ENCODE data around the gene BCL11A.

BCL11A gene

DNA sequence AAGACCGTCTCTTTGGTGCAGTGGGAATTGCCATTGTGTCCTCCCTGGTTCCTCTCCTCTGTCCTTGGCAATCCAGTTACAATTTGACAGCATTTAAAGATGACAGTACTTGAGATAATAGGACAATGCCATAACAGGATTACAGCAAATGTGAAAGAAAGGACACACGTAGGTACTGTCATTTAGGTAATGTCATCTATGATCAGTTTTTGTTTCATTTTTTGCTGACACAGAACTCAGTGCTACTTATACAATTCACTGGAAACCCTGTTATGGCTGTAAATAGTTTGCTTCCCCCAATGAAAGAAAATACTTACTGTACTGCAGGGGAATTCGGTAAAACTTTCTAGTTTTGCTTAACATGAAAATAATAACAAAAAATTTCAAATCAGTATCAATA lies 65.2 kb downstream of the BCL11A start:
- Mint-ChIP-seq H3K27ac (no peak overlapping the region), H3K36me3 (ENCODE audit: low read depth) (no peaks in the 10 kb centered on the region), H3K4me3 (no peak overlapping the region), H3K27me3 (peaks cover 5% of the 10 kb centered on the region), H3K9me3 (no peaks in the 10 kb centered on the region), H3K4me1 (ENCODE audit: low read depth) (no peaks in the 10 kb centered on the region)
- no peak for DNase-seq

DNA sequence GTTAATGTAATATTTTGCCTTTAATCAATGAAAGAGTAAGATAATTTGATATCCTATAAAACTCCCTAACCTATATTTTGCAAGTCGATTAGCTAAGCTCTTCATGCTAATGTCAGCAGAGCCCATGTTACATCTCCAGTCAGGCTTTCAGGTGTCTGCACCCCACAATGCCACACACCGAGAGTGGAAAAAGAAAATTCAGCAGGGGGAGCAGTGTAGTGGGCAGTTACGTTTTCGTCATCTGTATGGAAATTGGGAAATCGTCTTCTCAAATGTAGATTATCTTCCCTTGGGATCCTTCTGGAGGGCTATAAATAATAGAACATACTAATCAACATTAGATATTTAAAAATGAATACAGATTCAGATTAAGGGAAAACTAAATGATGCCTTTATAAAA lies 66.3 kb downstream of the BCL11A start:
- Mint-ChIP-seq H3K27ac (no peak overlapping the region), H3K9me3 (no peaks in the 10 kb centered on the region), H3K4me3 (no peak overlapping the region), H3K27me3 (peaks cover 16% of the 10 kb centered on the region), H3K36me3 (ENCODE audit: low read depth) (no peaks in the 10 kb centered on the region), H3K4me1 (ENCODE audit: low read depth) (no peaks in the 10 kb centered on the region)
- no peak for DNase-seq

DNA sequence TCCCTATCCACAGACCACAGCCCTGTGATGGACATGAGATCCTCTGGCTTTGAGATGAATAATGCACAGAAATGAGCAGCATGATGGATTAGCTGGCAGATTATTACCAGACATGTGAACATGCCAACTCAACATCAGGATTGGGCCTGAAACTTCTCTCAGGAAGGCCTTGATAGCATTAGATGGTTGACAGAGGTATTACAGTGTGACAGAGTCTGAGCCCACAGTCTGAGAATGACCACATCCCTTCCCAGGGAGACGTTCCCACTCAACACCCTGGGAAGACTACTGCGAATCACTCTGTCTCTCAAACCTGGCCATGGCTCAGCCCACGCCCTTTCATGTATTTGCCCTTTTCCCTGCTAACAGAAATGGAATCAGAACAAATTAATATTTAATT lies 66.9 kb downstream of the BCL11A start:
- no peak for DNase-seq
- H3K4me1 Mint-ChIP-seq (ENCODE audit: low read depth) = no peaks in the 10 kb centered on the region
- H3K4me3 Mint-ChIP-seq = no peak overlapping the region
- no peaks in the 10 kb centered on the region for H3K9me3 Mint-ChIP-seq
- peaks cover 18% of the 10 kb centered on the region for H3K27me3 Mint-ChIP-seq
- H3K27ac Mint-ChIP-seq = no peak overlapping the region
- H3K36me3 Mint-ChIP-seq (ENCODE audit: low read depth) = no peaks in the 10 kb centered on the region

DNA sequence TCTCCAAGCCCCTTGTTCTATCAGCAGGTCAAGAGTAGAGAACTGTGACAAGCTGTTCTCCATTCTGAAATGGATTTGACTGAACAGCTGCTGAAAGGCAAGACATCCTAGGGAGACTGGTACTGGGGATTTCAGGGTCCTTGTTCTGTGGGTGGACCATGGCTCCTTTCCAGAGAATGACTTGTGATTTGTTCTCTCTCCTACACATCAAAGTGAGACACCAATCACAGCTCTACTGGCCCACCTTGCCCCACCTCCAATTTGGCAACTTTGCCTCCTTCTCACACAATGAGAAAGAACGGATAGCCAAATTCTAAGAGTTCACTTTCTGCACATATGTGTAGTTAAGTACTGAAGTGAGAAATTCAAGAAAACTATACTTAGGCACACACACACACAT lies 67.4 kb downstream of the BCL11A start:
- no peak overlapping the region for H3K4me3 Mint-ChIP-seq
- H3K9me3 Mint-ChIP-seq = no peaks in the 10 kb centered on the region
- H3K4me1 Mint-ChIP-seq (ENCODE audit: low read depth) = no peaks in the 10 kb centered on the region
- H3K27me3 Mint-ChIP-seq = peaks cover 22% of the 10 kb centered on the region
- DNase-seq = no peak
- no peak overlapping the region for H3K27ac Mint-ChIP-seq
- H3K36me3 Mint-ChIP-seq (ENCODE audit: low read depth) = no peaks in the 10 kb centered on the region

DNA sequence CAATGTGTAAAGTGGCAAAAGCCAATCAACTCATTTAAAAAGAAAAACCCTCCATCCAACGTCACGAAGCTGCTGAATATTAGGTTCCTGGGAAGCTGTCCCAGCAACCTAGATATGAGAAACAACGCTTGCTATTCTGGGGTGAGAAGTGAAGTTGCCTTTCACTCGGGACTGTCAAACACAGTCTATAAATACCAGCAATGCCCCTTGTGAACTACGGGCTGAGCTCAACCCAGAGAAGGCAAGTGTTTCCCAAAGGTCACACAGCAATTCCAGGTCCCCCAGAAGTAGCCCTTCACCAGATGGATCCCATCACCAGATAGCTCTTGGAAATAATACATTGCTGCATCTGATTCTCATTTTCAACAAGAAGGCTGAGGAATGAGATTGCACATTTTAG lies 67.9 kb downstream of the BCL11A start:
- peaks cover 22% of the 10 kb centered on the region for H3K27me3 Mint-ChIP-seq
- no peaks in the 10 kb centered on the region for H3K9me3 Mint-ChIP-seq
- H3K4me1 Mint-ChIP-seq (ENCODE audit: low read depth) = no peaks in the 10 kb centered on the region
- DNase-seq = no peak
- no peaks in the 10 kb centered on the region for H3K36me3 Mint-ChIP-seq (ENCODE audit: low read depth)
- no peak overlapping the region for H3K27ac Mint-ChIP-seq
- H3K4me3 Mint-ChIP-seq = no peak overlapping the region

DNA sequence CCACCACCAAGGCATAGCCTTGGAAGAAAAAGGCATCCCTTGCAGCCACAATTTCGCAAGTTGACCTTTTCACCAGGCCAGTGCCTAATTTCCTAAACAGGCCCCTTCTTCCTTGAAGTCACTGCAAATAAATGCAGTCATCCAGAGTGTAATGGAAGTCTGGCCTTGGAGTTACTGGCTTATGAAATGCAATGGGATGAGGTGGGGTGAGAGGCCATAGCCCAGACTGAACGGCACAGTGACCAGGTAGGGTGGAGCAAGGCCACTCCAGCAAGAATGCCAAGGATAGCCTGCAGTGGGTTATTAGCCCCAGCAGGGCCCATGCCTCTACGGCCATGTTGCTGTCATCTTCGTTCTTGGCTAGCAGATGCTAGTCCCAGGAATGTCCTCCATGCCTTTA lies 68.4 kb downstream of the BCL11A start:
- Mint-ChIP-seq H3K4me1 (ENCODE audit: low read depth) (no peaks in the 10 kb centered on the region), H3K4me3 (no peak overlapping the region), H3K27me3 (peaks cover 22% of the 10 kb centered on the region), H3K9me3 (no peaks in the 10 kb centered on the region), H3K36me3 (ENCODE audit: low read depth) (no peaks in the 10 kb centered on the region), H3K27ac (no peak overlapping the region)
- no peak for DNase-seq

DNA sequence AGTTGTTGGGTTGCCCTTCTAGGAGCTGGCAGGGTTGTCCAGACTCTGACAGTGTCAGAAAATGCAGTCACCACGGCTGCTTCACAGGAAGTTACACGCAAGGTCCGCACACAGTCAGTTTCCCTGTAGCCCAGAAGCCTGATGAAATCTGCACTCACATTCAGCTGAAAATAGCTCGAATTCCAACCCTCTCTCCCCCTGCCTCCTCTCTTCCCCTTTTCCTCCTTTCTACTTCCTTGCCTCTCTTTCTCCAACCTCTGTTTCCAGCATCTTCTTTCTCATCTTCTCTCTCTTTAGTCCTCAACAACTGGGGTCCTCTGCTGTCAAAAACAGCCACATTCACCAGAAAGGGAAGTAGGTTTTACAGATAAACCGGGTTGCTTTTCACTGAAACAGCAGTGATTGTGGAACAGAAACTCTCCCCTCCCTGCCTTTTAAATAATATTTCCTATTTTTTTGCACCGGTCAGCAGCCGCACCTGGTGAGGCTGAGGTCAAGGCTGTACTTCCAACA lies 69.3 kb downstream of the BCL11A start:
- Mint-ChIP-seq H3K4me3 (no peak overlapping the region), H3K27ac (no peak overlapping the region), H3K27me3 (peaks cover 22% of the 10 kb centered on the region), H3K36me3 (ENCODE audit: low read depth) (no peaks in the 10 kb centered on the region), H3K9me3 (no peaks in the 10 kb centered on the region), H3K4me1 (ENCODE audit: low read depth) (no peaks in the 10 kb centered on the region)
- no peak for DNase-seq

DNA sequence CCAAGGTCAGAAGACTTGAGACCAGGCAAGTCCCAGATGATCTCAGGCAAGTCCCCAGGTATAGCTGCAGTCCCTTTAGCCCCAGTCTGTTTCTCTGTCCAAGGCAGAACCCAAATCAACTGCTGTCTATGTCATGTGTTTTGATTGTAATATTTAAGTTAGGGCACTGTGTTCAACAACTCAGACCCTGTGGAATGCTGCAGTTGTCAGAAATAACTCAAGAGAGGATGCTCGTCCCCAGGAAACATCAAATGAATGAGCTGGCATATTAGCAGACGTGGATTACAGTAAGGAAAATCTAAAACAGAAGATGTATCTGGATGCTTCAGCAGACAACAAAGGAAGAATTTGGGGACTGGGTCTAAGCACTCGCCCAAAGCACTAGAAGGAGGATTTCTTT lies 70.1 kb downstream of the BCL11A start:
- H3K4me3 Mint-ChIP-seq = no peak overlapping the region
- H3K9me3 Mint-ChIP-seq = no peaks in the 10 kb centered on the region
- H3K4me1 Mint-ChIP-seq (ENCODE audit: low read depth) = no peaks in the 10 kb centered on the region
- H3K36me3 Mint-ChIP-seq (ENCODE audit: low read depth) = no peaks in the 10 kb centered on the region
- H3K27me3 Mint-ChIP-seq = peaks cover 22% of the 10 kb centered on the region
- DNase-seq = no peak
- H3K27ac Mint-ChIP-seq = no peak overlapping the region

DNA sequence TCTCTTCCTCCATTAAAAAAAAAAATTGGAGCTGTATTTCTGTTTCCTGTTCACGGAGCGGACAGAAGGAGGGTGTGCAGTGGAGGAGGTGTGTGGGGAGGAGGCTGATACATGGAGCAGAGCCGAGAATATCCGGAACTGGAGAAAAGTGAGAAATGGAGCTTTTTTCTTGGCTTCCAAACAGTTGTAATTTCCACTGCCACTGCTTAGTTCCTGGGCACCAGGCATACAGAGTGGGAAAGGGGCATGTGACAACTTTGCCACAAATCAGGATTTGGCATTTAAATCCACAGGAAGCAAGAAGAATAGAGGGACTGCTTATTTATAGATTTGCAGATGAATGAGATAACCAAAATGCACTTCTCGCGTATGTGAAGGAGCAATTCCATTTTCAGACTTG lies 71.2 kb downstream of the BCL11A start:
- DNase-seq = no peak
- Mint-ChIP-seq H3K4me3 (no peak overlapping the region), H3K27ac (no peak overlapping the region), H3K36me3 (ENCODE audit: low read depth) (no peaks in the 10 kb centered on the region), H3K27me3 (peaks cover 22% of the 10 kb centered on the region), H3K9me3 (no peaks in the 10 kb centered on the region), H3K4me1 (ENCODE audit: low read depth) (no peaks in the 10 kb centered on the region)

DNA sequence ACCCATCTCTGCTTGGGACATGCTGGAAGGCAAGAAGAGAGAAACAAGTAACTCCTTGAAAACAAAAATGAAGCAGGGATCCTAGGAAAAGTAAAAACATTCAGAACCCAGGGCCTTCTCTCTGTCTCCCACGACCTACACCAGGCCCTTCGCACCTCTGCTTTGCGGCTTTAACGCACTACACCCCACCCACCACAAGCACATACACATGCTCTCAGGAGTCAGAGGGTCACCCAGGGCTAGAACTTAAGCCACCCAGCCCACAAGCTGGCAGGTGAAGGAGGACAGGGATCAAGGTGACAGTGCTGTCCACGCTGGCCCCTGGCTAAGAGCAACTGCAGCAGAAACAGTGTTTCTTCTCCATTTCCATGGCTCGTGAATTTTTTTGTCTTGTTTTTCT lies 72.2 kb downstream of the BCL11A start:
- Mint-ChIP-seq H3K27ac (no peak overlapping the region), H3K9me3 (no peaks in the 10 kb centered on the region), H3K4me1 (ENCODE audit: low read depth) (no peaks in the 10 kb centered on the region), H3K27me3 (peaks cover 22% of the 10 kb centered on the region), H3K36me3 (ENCODE audit: low read depth) (no peaks in the 10 kb centered on the region), H3K4me3 (no peak overlapping the region)
- DNase-seq = no peak

DNA sequence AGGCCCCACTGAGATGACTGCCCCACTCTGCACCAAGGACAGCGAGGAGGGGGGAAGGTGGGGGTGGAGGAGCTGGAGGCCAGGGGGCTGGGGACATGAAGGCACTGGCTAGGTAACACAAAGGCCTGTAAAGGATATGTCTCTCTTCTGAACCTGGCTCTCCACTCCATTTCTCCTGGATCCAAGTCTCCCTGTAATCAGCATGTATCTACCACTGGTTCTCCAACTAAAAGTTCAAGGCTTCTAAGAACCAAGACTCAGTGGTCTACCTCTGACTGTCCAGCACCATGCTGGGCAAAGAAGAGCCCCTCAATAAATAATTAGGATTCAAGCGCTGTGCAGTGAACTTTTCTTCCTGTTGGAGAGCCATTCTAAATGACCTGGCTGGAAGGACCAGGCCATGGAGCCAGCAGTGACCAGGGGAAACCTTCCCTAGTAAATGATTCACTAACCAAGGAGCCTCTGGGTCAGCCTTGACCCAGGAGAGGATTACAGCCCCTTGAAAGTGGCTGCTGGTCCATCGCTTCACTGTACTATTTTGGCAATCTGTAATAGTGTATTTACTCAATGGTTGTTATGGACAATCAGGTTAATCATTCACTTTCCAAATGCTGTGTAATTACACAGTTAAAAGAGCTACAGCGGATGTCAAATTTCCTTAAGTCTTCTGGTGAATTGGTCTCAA lies 73.2 kb downstream of the BCL11A start:
- Mint-ChIP-seq H3K27me3 (peaks cover 22% of the 10 kb centered on the region), H3K4me1 (ENCODE audit: low read depth) (no peaks in the 10 kb centered on the region), H3K36me3 (ENCODE audit: low read depth) (no peaks in the 10 kb centered on the region), H3K4me3 (no peak overlapping the region), H3K27ac (no peak overlapping the region), H3K9me3 (no peaks in the 10 kb centered on the region)
- DNase-seq = no peak

DNA sequence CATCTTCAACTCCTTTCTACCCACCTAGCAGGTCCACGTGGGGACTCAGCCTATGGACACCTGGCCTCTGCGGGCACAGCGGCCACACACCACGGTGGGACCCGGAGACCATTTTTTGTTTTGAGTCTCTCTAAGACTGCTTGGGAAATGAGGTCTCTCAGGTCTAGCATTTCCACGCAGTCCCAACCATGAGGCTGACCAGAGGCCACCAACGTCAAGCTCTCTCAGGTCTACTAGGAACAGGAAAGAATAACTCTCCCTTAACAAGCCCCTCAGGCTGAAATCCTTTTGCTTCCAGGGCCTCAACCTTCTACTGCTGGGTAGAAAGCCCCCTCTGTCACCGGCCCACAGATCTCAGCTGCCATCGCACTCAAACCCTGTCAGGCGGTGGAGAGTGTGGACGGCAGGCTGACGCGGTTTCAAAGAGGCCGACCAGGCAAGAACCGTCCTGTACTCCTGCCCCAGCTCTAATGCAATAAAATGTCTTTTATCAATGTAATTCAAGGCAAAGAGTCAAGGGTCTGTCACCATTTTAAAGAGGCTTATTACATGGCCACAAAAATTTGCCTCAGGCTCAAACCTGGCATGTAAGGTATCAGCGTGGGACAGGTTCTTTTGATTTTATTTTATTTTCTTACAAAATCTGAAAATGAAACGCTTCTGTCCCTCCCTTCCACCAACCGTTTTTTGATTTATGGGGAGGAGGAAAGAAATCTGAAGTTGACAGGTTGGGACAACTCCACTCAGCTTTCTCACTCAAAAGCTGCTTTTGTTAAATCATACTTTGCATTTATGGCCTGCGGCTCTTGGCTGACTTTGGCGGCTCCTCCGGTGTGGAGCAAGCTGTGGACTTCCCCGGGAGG lies 74.0 kb downstream of the BCL11A start:
- no peaks in the 10 kb centered on the region for H3K36me3 Mint-ChIP-seq (ENCODE audit: low read depth)
- DNase-seq = no peak
- H3K4me1 Mint-ChIP-seq (ENCODE audit: low read depth) = no peaks in the 10 kb centered on the region
- H3K9me3 Mint-ChIP-seq = no peaks in the 10 kb centered on the region
- no peak overlapping the region for H3K27ac Mint-ChIP-seq
- H3K4me3 Mint-ChIP-seq = no peak overlapping the region
- peaks cover 22% of the 10 kb centered on the region for H3K27me3 Mint-ChIP-seq

DNA sequence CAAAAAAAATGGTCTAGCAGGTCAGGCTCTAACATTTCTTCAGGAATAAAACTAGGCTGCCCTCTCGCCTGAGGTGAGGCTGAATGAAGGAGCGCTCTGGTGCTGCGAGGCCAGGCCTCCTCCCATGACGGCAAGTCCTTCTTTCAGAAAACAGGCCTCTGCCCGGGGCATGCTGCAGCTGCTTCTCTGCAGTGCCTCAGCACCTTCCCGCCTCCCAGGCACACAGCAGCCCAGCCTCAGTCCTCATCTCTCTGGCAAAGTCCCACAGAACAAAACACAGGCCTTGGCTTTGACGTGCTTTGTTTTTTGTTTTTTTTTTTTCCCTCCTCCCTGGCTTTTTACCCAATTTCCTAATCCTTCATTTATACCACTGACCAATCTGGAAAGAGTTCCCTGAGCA lies 74.8 kb downstream of the BCL11A start:
- H3K36me3 Mint-ChIP-seq (ENCODE audit: low read depth) = no peaks in the 10 kb centered on the region
- no peak overlapping the region for H3K4me3 Mint-ChIP-seq
- no peak overlapping the region for H3K27ac Mint-ChIP-seq
- H3K9me3 Mint-ChIP-seq = no peaks in the 10 kb centered on the region
- DNase-seq = no peak
- no peaks in the 10 kb centered on the region for H3K4me1 Mint-ChIP-seq (ENCODE audit: low read depth)
- peaks cover 22% of the 10 kb centered on the region for H3K27me3 Mint-ChIP-seq

DNA sequence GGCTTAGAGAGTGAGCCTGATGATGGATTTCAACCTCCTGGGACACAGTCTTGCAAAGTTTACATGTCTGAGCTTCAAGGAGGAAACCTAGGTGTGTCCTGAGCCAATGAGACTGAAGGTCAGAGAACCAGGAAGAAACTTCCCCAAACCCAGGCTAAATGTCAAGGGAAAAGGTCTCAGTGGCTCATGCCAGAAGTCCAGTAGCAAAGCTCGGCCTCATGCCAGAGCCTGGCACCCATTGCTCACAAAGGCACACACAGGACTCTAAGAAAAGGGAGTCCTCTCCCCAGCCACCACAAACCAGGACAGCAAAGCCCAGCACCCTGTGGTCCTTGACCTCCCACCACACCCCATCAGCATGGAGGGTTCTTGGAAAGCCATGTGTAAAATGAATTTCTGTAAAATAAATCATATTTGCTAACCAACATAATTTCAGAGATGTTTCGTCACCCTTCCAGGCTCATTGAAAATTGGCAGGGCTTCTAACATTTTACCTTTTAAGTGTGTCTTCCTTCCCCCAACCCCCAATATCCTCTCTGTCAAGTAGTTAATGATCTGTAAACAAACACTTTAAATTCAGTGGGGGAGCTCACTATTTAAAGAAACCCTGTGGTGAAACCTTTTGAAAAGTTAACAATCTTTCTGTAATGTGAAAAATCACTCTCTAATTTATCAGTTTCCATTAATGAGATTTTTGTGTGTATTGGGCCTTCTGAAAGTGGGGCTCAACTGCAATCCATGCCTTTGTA lies 77.1 kb downstream of the BCL11A start:
- H3K27me3 Mint-ChIP-seq = peaks cover 2% of the 10 kb centered on the region
- H3K4me1 Mint-ChIP-seq (ENCODE audit: low read depth) = no peaks in the 10 kb centered on the region
- H3K4me3 Mint-ChIP-seq = no peak overlapping the region
- no peaks in the 10 kb centered on the region for H3K36me3 Mint-ChIP-seq (ENCODE audit: low read depth)
- H3K27ac Mint-ChIP-seq = no peak overlapping the region
- DNase-seq = no peak
- no peaks in the 10 kb centered on the region for H3K9me3 Mint-ChIP-seq
